Liver (tissue), 9 donors: ENCODE results near the gene SEMA6B. TPM values are rescaled to one million over a fixed set of nuclear protein-coding genes. Genes with fewer than 3 reads are reported as not detected.

ENCODE experiments used
- DNase-seq: peaks from one replicate; pipeline ENCODE4 v3.0.0-alpha.2; 2017; ENCODE audit warnings: low spot score
- H3K27ac ChIP-seq, 2 donors: one replicate each; pipeline ENCODE4 v1.7.0; 2013; ENCODE audit warnings: inconsistent platforms in 2 of 2, low read length in 2 of 2, control low read depth in 1 of 2, low read depth in 1 of 2, mild to moderate bottlenecking in 1 of 2
- H3K27me3 ChIP-seq, 4 donors: one replicate each; pipeline versions ENCODE4 v1.6.1 to v1.7.0; 2013; ENCODE audit warnings: low read length in 3 of 4, inconsistent platforms in 1 of 4, mild to moderate bottlenecking in 1 of 4, moderate library complexity in 1 of 4; ENCODE audit not compliant: control insufficient read depth in 4 of 4, insufficient read depth in 4 of 4
- H3K36me3 ChIP-seq, 4 donors: one replicate each; pipeline versions ENCODE4 v1.6.1 to v1.7.0; 2013; ENCODE audit warnings: low read length in 3 of 4, mild to moderate bottlenecking in 3 of 4, low read depth in 1 of 4, moderate library complexity in 1 of 4; ENCODE audit not compliant: control insufficient read depth in 4 of 4, insufficient read depth in 3 of 4
- H3K4me1 ChIP-seq, 4 donors: one replicate each; pipeline versions ENCODE4 v1.6.1 to v1.7.0; 2013; ENCODE audit warnings: low read length in 3 of 4, mild to moderate bottlenecking in 3 of 4, moderate library complexity in 1 of 4; ENCODE audit not compliant: control insufficient read depth in 4 of 4, insufficient read depth in 4 of 4
- H3K4me3 ChIP-seq, 3 donors: one replicate each; pipeline versions ENCODE4 v1.6.1 to v1.7.0; 2013; ENCODE audit warnings: low read length in 3 of 3, control low read depth in 1 of 3, low read depth in 1 of 3, mild to moderate bottlenecking in 1 of 3
- H3K9ac ChIP-seq, 2 donors: one replicate each; pipeline ENCODE4 v1.7.0; 2013; ENCODE audit warnings: low read length in 2 of 2, mild to moderate bottlenecking in 2 of 2, moderate library complexity in 2 of 2, control low read depth in 1 of 2, low read depth in 1 of 2
- H3K9me3 ChIP-seq, 4 donors: one replicate each; pipeline versions ENCODE4 v1.6.1 to v1.7.0; 2013; ENCODE audit warnings: low read length in 3 of 4; ENCODE audit not compliant: control insufficient read depth in 4 of 4
- EGR1 ChIP-seq, 2 donors: IDR thresholded peaks; 2 replicates each; pipeline ENCODE4 v1.6.1; 2016 to 2018; ENCODE audit warnings: antibody characterized with exemption in 2 of 2, low read depth in 2 of 2
- FOXA1 ChIP-seq: IDR thresholded peaks from 2 replicates; pipeline ENCODE4 v1.6.1; 2016; ENCODE audit warnings: antibody characterized with exemption
- FOXA2 ChIP-seq: IDR thresholded peaks from 2 replicates; pipeline ENCODE4 v1.6.1; 2016; ENCODE audit warnings: antibody characterized with exemption
- GABPA ChIP-seq, 2 donors: IDR thresholded peaks in 1 of 2; conservative IDR thresholded peaks in 1 of 2; 2 replicates each; pipeline ENCODE4 v1.6.1; 2016; ENCODE audit warnings: antibody characterized with exemption in 2 of 2, mild to moderate bottlenecking in 1 of 2, moderate library complexity in 1 of 2
- JUND ChIP-seq, 2 donors: IDR thresholded peaks; 2 replicates each; pipeline ENCODE4 v1.6.1; 2016; ENCODE audit warnings: antibody characterized with exemption in 2 of 2
- RAD21 ChIP-seq, 2 donors: IDR thresholded peaks; 2 replicates each; pipeline ENCODE4 v1.6.1; 2016; ENCODE audit warnings: antibody characterized with exemption in 2 of 2, mild to moderate bottlenecking in 2 of 2
- TAF1 ChIP-seq: conservative IDR thresholded peaks from 2 replicates; pipeline ENCODE4 v1.6.1; 2016; ENCODE audit warnings: antibody characterized with exemption, mild to moderate bottlenecking
- YY1 ChIP-seq: IDR thresholded peaks from 2 replicates; pipeline ENCODE4 v1.6.1; 2016; ENCODE audit warnings: antibody characterized with exemption, mild to moderate bottlenecking
- WGBS: extraction: QIAGEN DNeasy Blood & Tissue Kit; methylation state at CpG from one replicate; pipeline ENCODE4 v1.1.7; 2013; 5-methylcytosine and 5-hydroxymethylcytosine counted together
- polyA plus RNA-seq, 2 donors: library from polyadenylated mRNA; stranded (reverse) in 1 of 2; unstranded in 1 of 2; fragments of 200-250 nt in 1 of 2; fragments of >200 nt in 1 of 2; fragmentation: Nextera tagmentation in 1 of 2; extraction: Ambion mirVana in 1 of 2; gene quantifications; one replicate each; pipeline versions ENCODE4 v1.2.1 to v1.2.3, GENCODE V29; 2013 to 2015
- total RNA-seq, 2 donors: library from RNA; depleted of rRNA; stranded (reverse); fragments of >200 nt; gene quantifications; one replicate each; pipeline ENCODE4 v1.2.3, GENCODE V29; 2014
- TF ChIP-seq, protein P1 (sequence below): IDR thresholded peaks from 2 replicates; pipeline ENCODE4 v1.6.1; 2016; ENCODE audit warnings: antibody characterized with exemption
- TF ChIP-seq, protein P2 (sequence below): fragments of 150-350 bp; IDR thresholded peaks from 2 replicates; pipeline ENCODE4 v1.5.1; 2017; ENCODE audit warnings: improper control_type of control experiment, low read depth, low read length; ENCODE audit not compliant: missing input control
- TF ChIP-seq, protein P3 (sequence below): IDR thresholded peaks from 2 replicates; pipeline ENCODE4 v1.6.1; 2016; ENCODE audit warnings: antibody characterized with exemption
- TF ChIP-seq, protein P4 (sequence below): IDR thresholded peaks from 2 replicates; pipeline ENCODE4 v1.6.1; 2016; ENCODE audit warnings: antibody characterized with exemption, mild to moderate bottlenecking
- TF ChIP-seq, protein P5 (sequence below): IDR thresholded peaks from 2 replicates; pipeline ENCODE4 v1.6.1; 2016; ENCODE audit warnings: antibody characterized with exemption
- donor health status: healthy.
- donor health status: healthy.
- donor health status: healthy.
- donor health status: healthy.
- donor health status: healthy.

SEMA6B gene
- total and polyA plus RNA-seq, 4 donors = 0.58 to 3.2 (median 2.9) TPM

DNA sequence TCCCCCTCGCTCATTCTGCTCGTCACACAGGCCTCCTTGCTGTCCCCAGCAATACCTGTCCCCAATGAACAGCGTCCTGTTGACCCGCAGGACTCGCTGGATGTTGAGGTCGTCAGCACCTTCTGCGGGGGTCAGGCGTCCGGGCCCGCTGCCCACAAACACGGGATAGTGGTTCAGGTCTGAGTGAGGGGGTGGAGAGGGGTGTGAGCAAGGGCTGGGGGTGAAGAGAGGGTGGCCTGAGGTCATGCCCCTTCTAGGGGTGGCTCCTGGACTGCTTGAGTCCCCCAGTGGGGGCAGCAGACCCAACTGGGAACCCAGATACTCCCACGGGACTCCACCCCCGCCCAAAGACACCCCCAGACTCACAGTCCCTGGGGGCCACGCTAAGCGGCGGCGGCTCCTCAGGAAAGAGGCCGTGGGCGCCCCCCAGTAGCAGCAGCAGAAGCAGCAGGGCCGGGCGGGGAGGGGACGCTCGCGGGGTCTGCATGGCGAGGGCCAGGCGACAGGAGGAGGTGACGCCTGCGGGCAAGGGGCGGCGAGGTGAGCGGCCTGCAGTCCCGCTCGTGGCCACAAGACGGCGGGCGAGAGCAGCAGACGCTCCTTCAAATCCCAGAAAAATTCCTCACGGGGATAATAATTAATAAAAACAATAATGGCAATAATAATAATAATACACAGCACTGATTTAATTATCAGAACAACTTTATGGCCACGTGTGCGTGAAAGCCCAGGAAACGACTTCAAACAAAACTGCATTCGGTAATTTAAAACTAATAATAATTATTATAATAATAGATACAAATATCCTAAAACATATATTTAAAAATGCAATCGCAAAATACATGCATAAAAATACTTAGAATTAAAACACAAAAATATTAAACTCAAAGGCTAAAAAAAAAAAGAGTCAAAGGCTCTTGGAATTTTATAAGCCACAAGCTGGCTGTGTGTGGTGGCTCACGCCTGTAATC, 1.2 kb downstream of the SEMA6B start:
- Histone ChIP-seq H3K4me1 (peaks cover 0 to 7% (median 3%) of the 10 kb centered on the region in 4 donors), H3K9me3 (no peaks in the 10 kb centered on the region), H3K9ac (no peak overlapping the region), H3K36me3 (no peaks in the 10 kb centered on the region), H3K27me3 (no peaks in the 10 kb centered on the region), H3K27ac (no peak overlapping the region), H3K4me3 (peak overlapping the region in 1 of 3 donors; percentile 35)
- DNase-seq = peak; percentile 73
- TF ChIP-seq, protein P1, sequence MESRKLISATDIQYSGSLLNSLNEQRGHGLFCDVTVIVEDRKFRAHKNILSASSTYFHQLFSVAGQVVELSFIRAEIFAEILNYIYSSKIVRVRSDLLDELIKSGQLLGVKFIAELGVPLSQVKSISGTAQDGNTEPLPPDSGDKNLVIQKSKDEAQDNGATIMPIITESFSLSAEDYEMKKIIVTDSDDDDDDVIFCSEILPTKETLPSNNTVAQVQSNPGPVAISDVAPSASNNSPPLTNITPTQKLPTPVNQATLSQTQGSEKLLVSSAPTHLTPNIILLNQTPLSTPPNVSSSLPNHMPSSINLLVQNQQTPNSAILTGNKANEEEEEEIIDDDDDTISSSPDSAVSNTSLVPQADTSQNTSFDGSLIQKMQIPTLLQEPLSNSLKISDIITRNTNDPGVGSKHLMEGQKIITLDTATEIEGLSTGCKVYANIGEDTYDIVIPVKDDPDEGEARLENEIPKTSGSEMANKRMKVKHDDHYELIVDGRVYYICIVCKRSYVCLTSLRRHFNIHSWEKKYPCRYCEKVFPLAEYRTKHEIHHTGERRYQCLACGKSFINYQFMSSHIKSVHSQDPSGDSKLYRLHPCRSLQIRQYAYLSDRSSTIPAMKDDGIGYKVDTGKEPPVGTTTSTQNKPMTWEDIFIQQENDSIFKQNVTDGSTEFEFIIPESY = no peak
- TF ChIP-seq, protein P2, sequence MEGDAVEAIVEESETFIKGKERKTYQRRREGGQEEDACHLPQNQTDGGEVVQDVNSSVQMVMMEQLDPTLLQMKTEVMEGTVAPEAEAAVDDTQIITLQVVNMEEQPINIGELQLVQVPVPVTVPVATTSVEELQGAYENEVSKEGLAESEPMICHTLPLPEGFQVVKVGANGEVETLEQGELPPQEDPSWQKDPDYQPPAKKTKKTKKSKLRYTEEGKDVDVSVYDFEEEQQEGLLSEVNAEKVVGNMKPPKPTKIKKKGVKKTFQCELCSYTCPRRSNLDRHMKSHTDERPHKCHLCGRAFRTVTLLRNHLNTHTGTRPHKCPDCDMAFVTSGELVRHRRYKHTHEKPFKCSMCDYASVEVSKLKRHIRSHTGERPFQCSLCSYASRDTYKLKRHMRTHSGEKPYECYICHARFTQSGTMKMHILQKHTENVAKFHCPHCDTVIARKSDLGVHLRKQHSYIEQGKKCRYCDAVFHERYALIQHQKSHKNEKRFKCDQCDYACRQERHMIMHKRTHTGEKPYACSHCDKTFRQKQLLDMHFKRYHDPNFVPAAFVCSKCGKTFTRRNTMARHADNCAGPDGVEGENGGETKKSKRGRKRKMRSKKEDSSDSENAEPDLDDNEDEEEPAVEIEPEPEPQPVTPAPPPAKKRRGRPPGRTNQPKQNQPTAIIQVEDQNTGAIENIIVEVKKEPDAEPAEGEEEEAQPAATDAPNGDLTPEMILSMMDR = peak; percentile 94
- TF ChIP-seq, protein P3, sequence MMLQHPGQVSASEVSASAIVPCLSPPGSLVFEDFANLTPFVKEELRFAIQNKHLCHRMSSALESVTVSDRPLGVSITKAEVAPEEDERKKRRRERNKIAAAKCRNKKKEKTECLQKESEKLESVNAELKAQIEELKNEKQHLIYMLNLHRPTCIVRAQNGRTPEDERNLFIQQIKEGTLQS = no peak
- TF ChIP-seq, protein P4, sequence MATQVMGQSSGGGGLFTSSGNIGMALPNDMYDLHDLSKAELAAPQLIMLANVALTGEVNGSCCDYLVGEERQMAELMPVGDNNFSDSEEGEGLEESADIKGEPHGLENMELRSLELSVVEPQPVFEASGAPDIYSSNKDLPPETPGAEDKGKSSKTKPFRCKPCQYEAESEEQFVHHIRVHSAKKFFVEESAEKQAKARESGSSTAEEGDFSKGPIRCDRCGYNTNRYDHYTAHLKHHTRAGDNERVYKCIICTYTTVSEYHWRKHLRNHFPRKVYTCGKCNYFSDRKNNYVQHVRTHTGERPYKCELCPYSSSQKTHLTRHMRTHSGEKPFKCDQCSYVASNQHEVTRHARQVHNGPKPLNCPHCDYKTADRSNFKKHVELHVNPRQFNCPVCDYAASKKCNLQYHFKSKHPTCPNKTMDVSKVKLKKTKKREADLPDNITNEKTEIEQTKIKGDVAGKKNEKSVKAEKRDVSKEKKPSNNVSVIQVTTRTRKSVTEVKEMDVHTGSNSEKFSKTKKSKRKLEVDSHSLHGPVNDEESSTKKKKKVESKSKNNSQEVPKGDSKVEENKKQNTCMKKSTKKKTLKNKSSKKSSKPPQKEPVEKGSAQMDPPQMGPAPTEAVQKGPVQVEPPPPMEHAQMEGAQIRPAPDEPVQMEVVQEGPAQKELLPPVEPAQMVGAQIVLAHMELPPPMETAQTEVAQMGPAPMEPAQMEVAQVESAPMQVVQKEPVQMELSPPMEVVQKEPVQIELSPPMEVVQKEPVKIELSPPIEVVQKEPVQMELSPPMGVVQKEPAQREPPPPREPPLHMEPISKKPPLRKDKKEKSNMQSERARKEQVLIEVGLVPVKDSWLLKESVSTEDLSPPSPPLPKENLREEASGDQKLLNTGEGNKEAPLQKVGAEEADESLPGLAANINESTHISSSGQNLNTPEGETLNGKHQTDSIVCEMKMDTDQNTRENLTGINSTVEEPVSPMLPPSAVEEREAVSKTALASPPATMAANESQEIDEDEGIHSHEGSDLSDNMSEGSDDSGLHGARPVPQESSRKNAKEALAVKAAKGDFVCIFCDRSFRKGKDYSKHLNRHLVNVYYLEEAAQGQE = no peak
- peak; percentile 67 to 75 for TF ChIP-seq RAD21 (IDR thresholded peaks at IDR 0.05)
- TF ChIP-seq, protein P5, sequence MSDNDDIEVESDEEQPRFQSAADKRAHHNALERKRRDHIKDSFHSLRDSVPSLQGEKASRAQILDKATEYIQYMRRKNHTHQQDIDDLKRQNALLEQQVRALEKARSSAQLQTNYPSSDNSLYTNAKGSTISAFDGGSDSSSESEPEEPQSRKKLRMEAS = no peak
- TF ChIP-seq TAF1 = no peak
- TF ChIP-seq GABPA (IDR thresholded peaks at IDR 0.05 in 1 of 2, conservative IDR thresholded peaks at IDR 0.05 in 1 of 2) = no peak
- TF ChIP-seq FOXA2 = no peak
- no peak for TF ChIP-seq FOXA1
- TF ChIP-seq JUND (IDR thresholded peaks at IDR 0.05) = no peak
- TF ChIP-seq YY1 = no peak
- no peak for TF ChIP-seq EGR1 (IDR thresholded peaks at IDR 0.05; ENCODE audit: low read depth in 2 of 2)
- 18% methylated on average over 44 of the region's 44 CpGs for WGBS
